H1 (cell line): ENCODE measurements around the gene DOCK1. TPM values are rescaled to one million over a fixed set of nuclear protein-coding genes. Genes with fewer than 3 reads are reported as not detected.

Experiments
- ASH2L ChIP-seq: fragments of 200-600, 300-600 bp; sonication (generic); IDR thresholded peaks from one replicate; pipeline ENCODE4 v1.7.1; 2017; ENCODE audit warnings: low read length
- BRCA1 ChIP-seq: IDR thresholded peaks from 2 replicates; pipeline ENCODE4 v1.6.1; 2012; ENCODE audit warnings: low read depth, low read length, improper control_type of control experiment
- CBX8 ChIP-seq: fragments of 300-800, 300-1000 bp; sonication (generic); IDR thresholded peaks from 2 replicates; pipeline ENCODE4 v1.7.1; 2016; ENCODE audit warnings: low read depth, low read length, borderline replicate concordance
- TCF12 ChIP-seq: IDR thresholded peaks from 2 replicates; pipeline ENCODE4 v1.6.1; 2011; ENCODE audit warnings: low read depth, mild to moderate bottlenecking, low read length
- YY1 ChIP-seq: IDR thresholded peaks from 2 replicates; pipeline ENCODE4 v1.6.1; 2011; ENCODE audit warnings: low read depth, mild to moderate bottlenecking, low read length
- ZNF274 ChIP-seq: IDR thresholded peaks from 2 replicates; pipeline ENCODE4 v1.7.0; 2012; ENCODE audit warnings: low read length, borderline replicate concordance; ENCODE audit errors: extremely low read depth
- polyA plus RNA-seq, 7 experiments: library from polyadenylated mRNA; depleted of rRNA in 3 of 7; stranded (reverse) in 5 of 7; unstranded in 2 of 7; fragments of >200 nt in 5 of 7; fragments of 200-250 nt in 2 of 7; gene quantifications; 1 replicate in 5 of 7; 2 replicates in 1 of 7; 4 replicates in 1 of 7; pipeline versions ENCODE4 v1.2.1 to v1.2.3, GENCODE V29; 2011 to 2013; ENCODE audit warnings: missing spikeins in 2 of 7, mixed read lengths in 2 of 7
- total RNA-seq: library from RNA; stranded (reverse); fragmentation: NEBNext Ultra II Directional; extraction: Animal tissue kit (Norgen Biotek cat#: 25700); gene quantifications from 2 replicates; pipeline ENCODE4 v1.2.1, GENCODE V29; 2021
- TF ChIP-seq, protein P1 (sequence below): IDR thresholded peaks from 2 replicates; pipeline ENCODE4 v1.6.1; 2011; ENCODE audit warnings: low read depth, mild to moderate bottlenecking, low read length; ENCODE audit not compliant: insufficient read depth
- TF ChIP-seq, protein P2 (sequence below): fragments of 300-600 bp; sonication (generic); IDR thresholded peaks from 2 replicates; pipeline ENCODE4 v1.7.1; 2012; ENCODE audit warnings: low read length, moderate library complexity, mild to moderate bottlenecking, inconsistent platforms; ENCODE audit not compliant: insufficient replicate concordance

DOCK1 gene
- total and polyA plus RNA-seq, 2 of the 8 experiments (the other 6 are each of a cell fraction or from before 2014, with no cell fraction given) = 11.6 to 53.0 TPM

DNA sequence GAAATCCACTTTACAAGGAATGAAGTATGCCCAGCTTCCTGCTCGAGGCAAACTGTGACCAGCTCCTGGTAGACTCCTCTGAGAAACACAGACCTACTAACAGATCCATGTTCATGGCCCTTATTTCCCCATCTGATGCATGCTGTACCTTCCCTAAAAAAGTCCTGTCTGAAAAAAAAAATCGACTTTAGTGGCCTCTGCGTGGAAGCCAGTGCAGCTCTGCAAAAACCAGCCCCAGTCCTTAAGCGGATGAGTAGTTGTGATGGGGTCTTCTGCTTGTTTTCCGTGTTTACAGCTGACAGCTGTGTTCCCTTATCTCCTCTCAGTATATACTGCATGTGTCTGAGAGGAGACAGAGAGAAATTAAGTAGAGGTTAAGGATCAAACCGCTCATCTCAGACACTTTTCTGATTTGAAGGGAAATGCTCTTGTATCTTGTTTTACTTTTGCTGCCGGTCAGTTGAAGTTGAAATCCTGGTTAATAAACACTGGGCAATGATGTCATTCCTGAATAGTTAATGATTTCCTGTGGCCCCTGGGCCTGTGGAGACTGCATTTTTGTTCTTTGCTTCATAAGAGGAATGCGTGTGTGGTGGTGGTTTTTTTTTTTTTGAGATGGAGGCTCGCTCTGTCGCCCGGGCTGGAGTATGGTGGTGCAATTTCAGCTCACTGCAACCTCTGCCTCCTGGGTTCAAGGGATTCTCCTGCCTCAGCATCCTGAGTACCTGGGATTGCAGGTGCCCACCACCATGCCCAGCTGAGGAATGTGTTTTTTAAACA is 67.6 kb downstream of the DOCK1 start (continued):
- no peak for TF ChIP-seq ZNF274
- TF ChIP-seq CBX8 = no peak
- TF ChIP-seq YY1 = no peak
- TF ChIP-seq BRCA1 = no peak
- TF ChIP-seq, protein P1, sequence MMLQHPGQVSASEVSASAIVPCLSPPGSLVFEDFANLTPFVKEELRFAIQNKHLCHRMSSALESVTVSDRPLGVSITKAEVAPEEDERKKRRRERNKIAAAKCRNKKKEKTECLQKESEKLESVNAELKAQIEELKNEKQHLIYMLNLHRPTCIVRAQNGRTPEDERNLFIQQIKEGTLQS = no peak
- no peak for TF ChIP-seq TCF12
- no peak for TF ChIP-seq ASH2L
- TF ChIP-seq, protein P2, sequence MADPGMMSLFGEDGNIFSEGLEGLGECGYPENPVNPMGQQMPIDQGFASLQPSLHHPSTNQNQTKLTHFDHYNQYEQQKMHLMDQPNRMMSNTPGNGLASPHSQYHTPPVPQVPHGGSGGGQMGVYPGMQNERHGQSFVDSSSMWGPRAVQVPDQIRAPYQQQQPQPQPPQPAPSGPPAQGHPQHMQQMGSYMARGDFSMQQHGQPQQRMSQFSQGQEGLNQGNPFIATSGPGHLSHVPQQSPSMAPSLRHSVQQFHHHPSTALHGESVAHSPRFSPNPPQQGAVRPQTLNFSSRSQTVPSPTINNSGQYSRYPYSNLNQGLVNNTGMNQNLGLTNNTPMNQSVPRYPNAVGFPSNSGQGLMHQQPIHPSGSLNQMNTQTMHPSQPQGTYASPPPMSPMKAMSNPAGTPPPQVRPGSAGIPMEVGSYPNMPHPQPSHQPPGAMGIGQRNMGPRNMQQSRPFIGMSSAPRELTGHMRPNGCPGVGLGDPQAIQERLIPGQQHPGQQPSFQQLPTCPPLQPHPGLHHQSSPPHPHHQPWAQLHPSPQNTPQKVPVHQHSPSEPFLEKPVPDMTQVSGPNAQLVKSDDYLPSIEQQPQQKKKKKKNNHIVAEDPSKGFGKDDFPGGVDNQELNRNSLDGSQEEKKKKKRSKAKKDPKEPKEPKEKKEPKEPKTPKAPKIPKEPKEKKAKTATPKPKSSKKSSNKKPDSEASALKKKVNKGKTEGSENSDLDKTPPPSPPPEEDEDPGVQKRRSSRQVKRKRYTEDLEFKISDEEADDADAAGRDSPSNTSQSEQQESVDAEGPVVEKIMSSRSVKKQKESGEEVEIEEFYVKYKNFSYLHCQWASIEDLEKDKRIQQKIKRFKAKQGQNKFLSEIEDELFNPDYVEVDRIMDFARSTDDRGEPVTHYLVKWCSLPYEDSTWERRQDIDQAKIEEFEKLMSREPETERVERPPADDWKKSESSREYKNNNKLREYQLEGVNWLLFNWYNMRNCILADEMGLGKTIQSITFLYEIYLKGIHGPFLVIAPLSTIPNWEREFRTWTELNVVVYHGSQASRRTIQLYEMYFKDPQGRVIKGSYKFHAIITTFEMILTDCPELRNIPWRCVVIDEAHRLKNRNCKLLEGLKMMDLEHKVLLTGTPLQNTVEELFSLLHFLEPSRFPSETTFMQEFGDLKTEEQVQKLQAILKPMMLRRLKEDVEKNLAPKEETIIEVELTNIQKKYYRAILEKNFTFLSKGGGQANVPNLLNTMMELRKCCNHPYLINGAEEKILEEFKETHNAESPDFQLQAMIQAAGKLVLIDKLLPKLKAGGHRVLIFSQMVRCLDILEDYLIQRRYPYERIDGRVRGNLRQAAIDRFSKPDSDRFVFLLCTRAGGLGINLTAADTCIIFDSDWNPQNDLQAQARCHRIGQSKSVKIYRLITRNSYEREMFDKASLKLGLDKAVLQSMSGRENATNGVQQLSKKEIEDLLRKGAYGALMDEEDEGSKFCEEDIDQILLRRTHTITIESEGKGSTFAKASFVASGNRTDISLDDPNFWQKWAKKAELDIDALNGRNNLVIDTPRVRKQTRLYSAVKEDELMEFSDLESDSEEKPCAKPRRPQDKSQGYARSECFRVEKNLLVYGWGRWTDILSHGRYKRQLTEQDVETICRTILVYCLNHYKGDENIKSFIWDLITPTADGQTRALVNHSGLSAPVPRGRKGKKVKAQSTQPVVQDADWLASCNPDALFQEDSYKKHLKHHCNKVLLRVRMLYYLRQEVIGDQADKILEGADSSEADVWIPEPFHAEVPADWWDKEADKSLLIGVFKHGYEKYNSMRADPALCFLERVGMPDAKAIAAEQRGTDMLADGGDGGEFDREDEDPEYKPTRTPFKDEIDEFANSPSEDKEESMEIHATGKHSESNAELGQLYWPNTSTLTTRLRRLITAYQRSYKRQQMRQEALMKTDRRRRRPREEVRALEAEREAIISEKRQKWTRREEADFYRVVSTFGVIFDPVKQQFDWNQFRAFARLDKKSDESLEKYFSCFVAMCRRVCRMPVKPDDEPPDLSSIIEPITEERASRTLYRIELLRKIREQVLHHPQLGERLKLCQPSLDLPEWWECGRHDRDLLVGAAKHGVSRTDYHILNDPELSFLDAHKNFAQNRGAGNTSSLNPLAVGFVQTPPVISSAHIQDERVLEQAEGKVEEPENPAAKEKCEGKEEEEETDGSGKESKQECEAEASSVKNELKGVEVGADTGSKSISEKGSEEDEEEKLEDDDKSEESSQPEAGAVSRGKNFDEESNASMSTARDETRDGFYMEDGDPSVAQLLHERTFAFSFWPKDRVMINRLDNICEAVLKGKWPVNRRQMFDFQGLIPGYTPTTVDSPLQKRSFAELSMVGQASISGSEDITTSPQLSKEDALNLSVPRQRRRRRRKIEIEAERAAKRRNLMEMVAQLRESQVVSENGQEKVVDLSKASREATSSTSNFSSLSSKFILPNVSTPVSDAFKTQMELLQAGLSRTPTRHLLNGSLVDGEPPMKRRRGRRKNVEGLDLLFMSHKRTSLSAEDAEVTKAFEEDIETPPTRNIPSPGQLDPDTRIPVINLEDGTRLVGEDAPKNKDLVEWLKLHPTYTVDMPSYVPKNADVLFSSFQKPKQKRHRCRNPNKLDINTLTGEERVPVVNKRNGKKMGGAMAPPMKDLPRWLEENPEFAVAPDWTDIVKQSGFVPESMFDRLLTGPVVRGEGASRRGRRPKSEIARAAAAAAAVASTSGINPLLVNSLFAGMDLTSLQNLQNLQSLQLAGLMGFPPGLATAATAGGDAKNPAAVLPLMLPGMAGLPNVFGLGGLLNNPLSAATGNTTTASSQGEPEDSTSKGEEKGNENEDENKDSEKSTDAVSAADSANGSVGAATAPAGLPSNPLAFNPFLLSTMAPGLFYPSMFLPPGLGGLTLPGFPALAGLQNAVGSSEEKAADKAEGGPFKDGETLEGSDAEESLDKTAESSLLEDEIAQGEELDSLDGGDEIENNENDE = no peak
